H9 (cell line): ENCODE results near the gene BLOC1S3. TPM values are rescaled to one million over a fixed set of nuclear protein-coding genes. Genes with fewer than 3 reads are reported as not detected.

Experiments used
- DNase-seq: peaks from one replicate; pipeline ENCODE4 v3.0.0-alpha.2; 2017
- H2AFZ ChIP-seq: one replicate; pipeline ENCODE4 v1.6.1; 2013; ENCODE audit warnings: mild to moderate bottlenecking, low read length, control low read depth, moderate library complexity
- H2AK5ac ChIP-seq: 2 replicates; pipeline ENCODE4 v1.6.1; 2013; ENCODE audit warnings: low read length, control low read depth, mixed read lengths; ENCODE audit not compliant: insufficient read length
- H2BK120ac ChIP-seq: one replicate; pipeline ENCODE4 v1.6.1; 2013; ENCODE audit warnings: low read depth, mild to moderate bottlenecking, low read length, control low read depth, inconsistent platforms; ENCODE audit not compliant: poor library complexity, severe bottlenecking
- H2BK12ac ChIP-seq: 2 replicates; pipeline ENCODE4 v1.6.1; 2013; ENCODE audit warnings: low read length, control low read depth, mixed read lengths, low read depth; ENCODE audit not compliant: insufficient read length
- H2BK15ac ChIP-seq: 2 replicates; pipeline ENCODE4 v1.6.1; 2013; ENCODE audit warnings: low read depth, low read length, control low read depth
- H2BK20ac ChIP-seq: one replicate; pipeline ENCODE4 v1.6.1; 2013; ENCODE audit warnings: low read depth, mild to moderate bottlenecking, low read length, control low read depth, inconsistent platforms; ENCODE audit not compliant: poor library complexity, severe bottlenecking
- H2BK5ac ChIP-seq: 2 replicates; pipeline ENCODE4 v1.6.1; 2013; ENCODE audit warnings: low read length, control low read depth, mixed read lengths; ENCODE audit not compliant: insufficient read length
- H3K14ac ChIP-seq: 2 replicates; pipeline ENCODE4 v1.6.1; 2013; ENCODE audit warnings: low read length, control low read depth; ENCODE audit not compliant: insufficient read depth
- H3K18ac ChIP-seq: 2 replicates; pipeline ENCODE4 v1.6.1; 2013; ENCODE audit warnings: low read depth, mild to moderate bottlenecking, mixed read lengths, low read length, control low read depth; ENCODE audit not compliant: insufficient read length
- H3K23ac ChIP-seq: 2 replicates; pipeline ENCODE4 v1.6.1; 2013; ENCODE audit warnings: low read length, control low read depth, mixed read lengths, low read depth; ENCODE audit not compliant: insufficient read length
- H3K23me2 ChIP-seq: 2 replicates; pipeline ENCODE4 v1.6.1; 2013; ENCODE audit warnings: low read depth, mild to moderate bottlenecking, mixed read lengths, low read length, control low read depth; ENCODE audit not compliant: insufficient read length, poor library complexity, severe bottlenecking
- H3K27ac ChIP-seq: 2 replicates; pipeline ENCODE4 v1.5.1; 2013; ENCODE audit warnings: low read length, control low read depth, mixed read lengths, low read depth; ENCODE audit not compliant: insufficient read length
- H3K27me3 ChIP-seq: 2 replicates; pipeline ENCODE4 v1.6.1; 2013; ENCODE audit warnings: low read length, control low read depth, inconsistent platforms; ENCODE audit not compliant: insufficient read depth
- H3K4ac ChIP-seq: 2 replicates; pipeline ENCODE4 v1.6.1; 2013; ENCODE audit warnings: low read depth, mild to moderate bottlenecking, control low read depth, inconsistent platforms, low read length, moderate library complexity
- H3K4me1 ChIP-seq: 2 replicates; pipeline ENCODE4 v1.6.1; 2013; ENCODE audit warnings: low read length, control low read depth, inconsistent platforms; ENCODE audit not compliant: insufficient read depth
- H3K4me2 ChIP-seq: 2 replicates; pipeline ENCODE4 v1.6.1; 2013; ENCODE audit warnings: low read length, control low read depth, mixed read lengths; ENCODE audit not compliant: insufficient read length, insufficient read depth
- H3K56ac ChIP-seq: 2 replicates; pipeline ENCODE4 v1.6.1; 2013; ENCODE audit warnings: low read depth, mild to moderate bottlenecking, mixed read lengths, low read length, control low read depth; ENCODE audit not compliant: insufficient read length
- H3K79me1 ChIP-seq: 2 replicates; pipeline ENCODE4 v1.6.1; 2013; ENCODE audit warnings: low read depth, mild to moderate bottlenecking, moderate library complexity, low read length, control low read depth, inconsistent platforms; ENCODE audit not compliant: insufficient read depth, poor library complexity, severe bottlenecking
- H3K79me2 ChIP-seq: 2 replicates; pipeline ENCODE4 v1.6.1; 2013; ENCODE audit warnings: low read length, control low read depth, inconsistent platforms; ENCODE audit not compliant: insufficient read depth
- H3K9ac ChIP-seq: 2 replicates; pipeline ENCODE4 v1.6.1; 2013; ENCODE audit warnings: low read length, control low read depth, mixed read lengths; ENCODE audit not compliant: insufficient read length; ENCODE audit errors: extremely low read depth
- H3K9me3 ChIP-seq: one replicate; pipeline ENCODE4 v1.6.1; 2013; ENCODE audit warnings: low read depth, low read length, inconsistent platforms; ENCODE audit not compliant: control insufficient read depth
- H3T11ph ChIP-seq: one replicate; pipeline ENCODE4 v1.6.1; 2013; ENCODE audit warnings: mild to moderate bottlenecking, low read length, control low read depth, inconsistent platforms
- H4K20me1 ChIP-seq: one replicate; pipeline ENCODE4 v1.6.1; 2013; ENCODE audit not compliant: control insufficient read depth, insufficient read length, insufficient read depth
- H4K5ac ChIP-seq: 2 replicates; pipeline ENCODE4 v1.6.1; 2013; ENCODE audit warnings: low read depth, mild to moderate bottlenecking, mixed read lengths, low read length, control low read depth; ENCODE audit not compliant: insufficient read length
- H4K8ac ChIP-seq: replicated peaks from 2 replicates; pipeline ENCODE4 v1.6.1; 2013; ENCODE audit warnings: low read length, control low read depth, mixed read lengths, low read depth; ENCODE audit not compliant: insufficient read length
- H4K91ac ChIP-seq: 2 replicates; pipeline ENCODE4 v1.6.1; 2013; ENCODE audit warnings: low read depth, mild to moderate bottlenecking, moderate library complexity, mixed read lengths, low read length, control low read depth; ENCODE audit not compliant: insufficient read length
- H3K27ac Mint-ChIP-seq, 3 experiments: 2 replicates in 2 of 3; 3 replicates in 1 of 3; pipeline ENCODE4 v1.8.0; 2020 to 2021; ENCODE audit warnings: mixed read lengths in 3 of 3, mild to moderate bottlenecking in 1 of 3, moderate library complexity in 1 of 3
- H3K27me3 Mint-ChIP-seq: 2 replicates; pipeline ENCODE4 v1.8.0; 2021; ENCODE audit warnings: low read depth, mild to moderate bottlenecking, moderate library complexity, mixed read lengths
- H3K36me3 Mint-ChIP-seq, 3 experiments: 2 replicates in 2 of 3; 3 replicates in 1 of 3; pipeline ENCODE4 v1.8.0; 2020 to 2021; ENCODE audit warnings: low read depth in 3 of 3, mixed read lengths in 3 of 3; ENCODE audit not compliant: insufficient read depth in 1 of 3
- H3K4me1 Mint-ChIP-seq, 2 experiments: 2 replicates each; pipeline ENCODE4 v1.8.0; 2020; ENCODE audit warnings: mixed read lengths in 2 of 2
- H3K4me3 Mint-ChIP-seq, 2 experiments: 2 replicates in 1 of 2; 3 replicates in 1 of 2; pipeline ENCODE4 v1.8.0; 2020 to 2021; ENCODE audit warnings: mild to moderate bottlenecking in 2 of 2, mixed read lengths in 2 of 2, moderate library complexity in 1 of 2
- H3K9me3 Mint-ChIP-seq, 2 experiments: 2 replicates in 1 of 2; 3 replicates in 1 of 2; pipeline ENCODE4 v1.8.0; 2020; ENCODE audit warnings: mild to moderate bottlenecking in 2 of 2, mixed read lengths in 2 of 2, moderate library complexity in 1 of 2
- CTCF ChIP-seq: fragments of 200-600 bp; sonication (generic); conservative IDR thresholded peaks from 3 replicates; pipeline ENCODE4 v1.8.0; 2021; ENCODE audit warnings: antibody characterized with exemption, mild to moderate bottlenecking
- WGBS: extraction: QIAGEN DNeasy Blood & Tissue Kit; methylation state at CpG from one replicate; pipeline ENCODE4 v1.1.7; 2013; ENCODE audit warnings: missing lambda C conversion rate, low lambda C conversion rate, mixed read lengths; ENCODE audit not compliant: insufficient read length; ENCODE audit errors: extremely low coverage; 5-methylcytosine and 5-hydroxymethylcytosine counted together
- total RNA-seq: library from RNA; stranded (reverse); gene quantifications from 2 replicates; pipeline ENCODE4 v1.2.1, GENCODE V29; 2021

BLOC1S3 gene
- total RNA-seq, 1 experiment from 2014 or later, result 9.2 TPM

- Histone ChIP-seq H3K27me3 (no peaks in the 10 kb centered on the region), H4K8ac (no peak overlapping the region), H4K91ac (no peak overlapping the region), H3K27ac (no peak overlapping the region), H2BK12ac (no peak overlapping the region), H2BK120ac (no peak overlapping the region), H3K23me2 (no peaks in the 10 kb centered on the region), H3K4ac (no peak overlapping the region), H3K79me2 (no peaks in the 10 kb centered on the region; the same call in 1 of the 2 replicates), H3K79me1 (no peaks in the 10 kb centered on the region), H3K9ac (no peak overlapping the region), H3K18ac (no peak overlapping the region), H3K4me2 (no peak overlapping the region), H2AFZ (no peak overlapping the region), H2BK15ac (no peak overlapping the region), H3K23ac (no peak overlapping the region), H3K56ac (no peak overlapping the region), H4K5ac (no peak overlapping the region), H2BK5ac (no peak overlapping the region), H3K4me1 (no peaks in the 10 kb centered on the region), H2AK5ac (no peak overlapping the region), H3T11ph (no peak overlapping the region), H3K9me3 (no peaks in the 10 kb centered on the region), H3K14ac (no peak overlapping the region), H2BK20ac (no peak overlapping the region), H4K20me1 (no peaks in the 10 kb centered on the region)
- no peak for TF ChIP-seq CTCF
- no peak for DNase-seq
- H3K36me3 Mint-ChIP-seq, result peaks cover 10 to 22% (median 21%) of the 10 kb centered on the region in 3 experiments; a peak in 6 of 7 replicates
- no peak overlapping the region; a peak in 1 of 5 replicates for H3K4me3 Mint-ChIP-seq
- H3K9me3 Mint-ChIP-seq, result no peaks in the 10 kb centered on the region
- peaks cover 27 to 29% of the 10 kb centered on the region in 2 experiments for H3K4me1 Mint-ChIP-seq
- no peaks in the 10 kb centered on the region for H3K27me3 Mint-ChIP-seq
- WGBS, result no CpG with 5 or more reads among the region's 11 CpGs
- peak overlapping the region in 2 of 3 experiments; percentile 26 to 89; a peak in 4 of 7 replicates for H3K27ac Mint-ChIP-seq
Observed at GRCh38 chr19:45138303-45138751, 40.3 kb upstream of the BLOC1S3 start.
